Umbilical cord (tissue), 2 donors: ENCODE data around the gene DHDH. TPM values are rescaled to one million over a fixed set of nuclear protein-coding genes. Genes with fewer than 3 reads are reported as not detected.

Source experiments
- DNase-seq: peaks from one replicate; pipeline ENCODE4 v3.0.0-alpha.2; 2015; ENCODE audit warnings: low spot score
- total RNA-seq: library from RNA; depleted of rRNA; stranded (reverse); fragments of >200 nt; gene quantifications from one replicate; pipeline ENCODE4 v1.2.3, GENCODE V29; 2014; ENCODE audit warnings: low replicate concordance; ENCODE audit not compliant: insufficient read depth

DHDH gene
- total RNA-seq, 1 donor from 2014 or later = not detected

GRCh38 chr19:48950159-48950558, 16.7 kb downstream of the DHDH start:
- no peak for DNase-seq

GRCh38 chr19:48950830-48951519, 17.5 kb downstream of the DHDH start:
- no peak for DNase-seq

GRCh38 chr19:48953141-48953540, 19.6 kb downstream of the DHDH start:
- DNase-seq = no peak

GRCh38 chr19:48953990-48954594, 20.6 kb downstream of the DHDH start:
- DNase-seq = no peak

GRCh38 chr19:48954595-48955307, 21.3 kb downstream of the DHDH start, which contains the start of gene BAX:
BAX (plus strand) TSS chr19:48954875; CDS start chr19:48954929, 54 bp downstream.
- DNase-seq = peak; percentile 97

GRCh38 chr19:48955308-48955958, 21.9 kb downstream of the DHDH start:
- DNase-seq = no peak

- no peak for DNase-seq
Observed at GRCh38 chr19:48958006-48958405, 24.5 kb downstream of the DHDH start.

GRCh38 chr19:48959341-48960239, 26.1 kb downstream of the DHDH start:
- DNase-seq = no peak

- no peak for DNase-seq
Observed at GRCh38 chr19:48961051-48961649, 27.7 kb downstream of the DHDH start.

GRCh38 chr19:48961673-48962028, 28.2 kb downstream of the DHDH start:
- no peak for DNase-seq

- peak; percentile 37 for DNase-seq
Observed at GRCh38 chr19:48962029-48962848, 28.7 kb downstream of the DHDH start.

GRCh38 chr19:48962849-48963165, 29.3 kb downstream of the DHDH start:
- no peak for DNase-seq

GRCh38 chr19:48963371-48964204, 30.1 kb downstream of the DHDH start:
- peak; percentile 85 for DNase-seq

GRCh38 chr19:48964205-48965039, 30.9 kb downstream of the DHDH start:
- DNase-seq = peak; percentile 57

GRCh38 chr19:48965040-48965805, 31.7 kb downstream of the DHDH start, which contains the start of gene FTL:
FTL (plus strand) TSS chr19:48965309; CDS start chr19:48965508, 199 bp downstream.
- DNase-seq = peak; percentile 98

- peak; percentile 92 for DNase-seq
Observed at GRCh38 chr19:48965806-48966540, 32.5 kb downstream of the DHDH start.
